Osteoblast (primary cell): ENCODE data around the gene PITPNC1. TPM values are rescaled to one million over a fixed set of nuclear protein-coding genes. Genes with fewer than 3 reads are reported as not detected.

Experiments used
- DNase-seq: peaks from one replicate; pipeline ENCODE4 v3.0.0; 2011; ENCODE audit warnings: low spot score, mixed read lengths; ENCODE audit not compliant: insufficient read length; ENCODE audit errors: missing footprints
- H2AFZ ChIP-seq: 2 replicates; pipeline ENCODE4 v1.6.0; 2011; ENCODE audit warnings: mild to moderate bottlenecking, low read length
- H3K27ac ChIP-seq: 2 replicates; pipeline ENCODE4 v1.5.1; 2011; ENCODE audit warnings: mild to moderate bottlenecking, low read depth, low read length, moderate library complexity
- H3K27me3 ChIP-seq: 2 replicates; pipeline ENCODE4 v1.6.0; 2012; ENCODE audit warnings: mild to moderate bottlenecking, control low read depth, inconsistent platforms, low read length, moderate library complexity; ENCODE audit not compliant: insufficient read depth
- H3K36me3 ChIP-seq: 2 replicates; pipeline ENCODE4 v1.5.1; 2011; ENCODE audit warnings: mild to moderate bottlenecking, low read length, control low read depth, moderate library complexity; ENCODE audit not compliant: insufficient read depth
- H3K4me1 ChIP-seq: 2 replicates; pipeline ENCODE4 v1.5.1; 2011; ENCODE audit warnings: mild to moderate bottlenecking, low read length, control low read depth, moderate library complexity; ENCODE audit not compliant: insufficient read depth
- H3K4me2 ChIP-seq: 2 replicates; pipeline ENCODE4 v1.6.0; 2011; ENCODE audit warnings: mild to moderate bottlenecking, low read length; ENCODE audit not compliant: insufficient read depth
- H3K4me3 ChIP-seq: fragments of 200-600 bp; sonication (generic); 3 replicates; pipeline ENCODE4 v1.5.1; 2012; ENCODE audit warnings: mild to moderate bottlenecking, low read length, inconsistent platforms; ENCODE audit not compliant: insufficient read depth
- H3K79me2 ChIP-seq: 2 replicates; pipeline ENCODE4 v1.6.0; 2012; ENCODE audit warnings: mild to moderate bottlenecking, low read length, control low read depth, inconsistent platforms; ENCODE audit not compliant: insufficient read depth
- H3K9me3 ChIP-seq: 2 replicates; pipeline ENCODE4 v1.5.1; 2011; ENCODE audit warnings: low read depth, low read length, control low read depth
- H4K20me1 ChIP-seq: 2 replicates; pipeline ENCODE4 v1.6.0; 2012; ENCODE audit warnings: mild to moderate bottlenecking, low read length, control low read depth; ENCODE audit not compliant: insufficient read depth
- total RNA-seq: library from RNA; depleted of rRNA; stranded (reverse); fragments of >200 nt; gene quantifications from 2 replicates; pipeline ENCODE4 v1.2.3, GENCODE V29; 2012
- TF ChIP-seq, protein P1 (sequence below): IDR thresholded peaks from 2 replicates; pipeline ENCODE4 v1.5.1; 2011; ENCODE audit warnings: mild to moderate bottlenecking, low read depth, low read length, moderate library complexity; ENCODE audit errors: extremely low read depth

Gene PITPNC1
- total RNA-seq, 1 donor = 6.2 TPM

DNA sequence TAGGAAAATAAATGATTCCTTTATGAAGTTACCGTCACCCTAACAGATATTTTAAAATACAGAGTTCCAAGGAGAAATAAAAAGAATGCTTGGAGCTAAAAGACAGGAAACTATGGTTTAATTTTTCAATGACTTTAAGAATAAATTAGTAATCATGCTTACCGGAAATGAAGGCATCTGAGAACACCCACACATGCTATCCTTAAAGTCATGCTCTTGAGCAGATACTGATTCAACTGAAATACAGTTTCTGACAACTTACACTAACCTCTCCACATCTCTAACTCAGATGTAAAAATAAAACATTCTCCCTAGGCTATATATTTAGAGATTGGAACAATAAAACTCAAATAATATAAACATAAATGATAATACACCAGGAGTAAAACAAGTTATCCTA lies 18.5 kb upstream of the PITPNC1 start:
- DNase-seq = no peak
- peaks cover 52% of the 10 kb centered on the region for H3K36me3 ChIP-seq

DNA sequence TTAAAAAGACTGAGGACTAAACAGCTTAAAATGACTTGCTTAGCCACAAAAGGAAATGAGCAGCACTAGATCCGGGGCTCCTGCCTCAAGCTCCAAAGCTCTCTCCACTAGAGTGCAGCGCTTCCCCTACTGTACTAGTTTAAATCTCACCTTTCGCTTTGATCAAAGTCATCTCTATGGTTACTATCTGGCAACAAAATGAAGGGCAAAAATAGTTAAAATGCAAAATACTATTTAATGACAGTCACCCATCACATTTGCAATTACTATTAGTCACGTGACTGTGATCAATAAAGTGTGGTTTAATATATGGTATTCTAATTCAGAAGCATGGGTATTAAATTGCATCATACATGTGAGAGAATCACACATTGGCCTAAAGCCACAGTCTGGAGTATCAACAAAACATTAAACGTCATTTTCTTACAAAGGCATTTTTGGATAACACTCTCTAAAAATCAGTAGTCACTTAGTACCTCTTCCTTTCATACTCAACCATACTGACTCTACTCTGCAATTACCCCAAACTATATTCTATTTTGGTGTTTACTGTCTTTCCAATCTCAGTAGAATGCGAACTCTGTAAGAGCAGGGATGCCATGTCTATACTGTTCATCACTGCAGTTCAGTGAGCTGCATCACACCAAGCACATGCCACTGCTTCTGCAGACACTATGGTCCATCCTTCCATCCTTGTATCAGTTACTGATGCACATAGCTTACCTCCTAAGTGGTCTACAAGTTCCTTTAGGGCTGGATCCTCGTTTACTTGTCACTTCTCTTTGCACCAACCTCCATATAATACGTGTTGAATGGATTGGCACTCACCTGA lies 16.9 kb upstream of the PITPNC1 start:
- Histone ChIP-seq H3K36me3 (peaks cover 37% of the 10 kb centered on the region), H3K27ac (peak overlapping the region; percentile 15), H3K4me2 (no peak overlapping the region), H3K9me3 (no peaks in the 10 kb centered on the region), H2AFZ (no peak overlapping the region), H3K27me3 (no peaks in the 10 kb centered on the region), H3K79me2 (peaks cover 94% of the 10 kb centered on the region), H3K4me1 (peaks cover 40% of the 10 kb centered on the region), H3K4me3 (no peak overlapping the region), H4K20me1 (peaks cover 60% of the 10 kb centered on the region)
- DNase-seq = peak; percentile 76
- TF ChIP-seq, protein P1, sequence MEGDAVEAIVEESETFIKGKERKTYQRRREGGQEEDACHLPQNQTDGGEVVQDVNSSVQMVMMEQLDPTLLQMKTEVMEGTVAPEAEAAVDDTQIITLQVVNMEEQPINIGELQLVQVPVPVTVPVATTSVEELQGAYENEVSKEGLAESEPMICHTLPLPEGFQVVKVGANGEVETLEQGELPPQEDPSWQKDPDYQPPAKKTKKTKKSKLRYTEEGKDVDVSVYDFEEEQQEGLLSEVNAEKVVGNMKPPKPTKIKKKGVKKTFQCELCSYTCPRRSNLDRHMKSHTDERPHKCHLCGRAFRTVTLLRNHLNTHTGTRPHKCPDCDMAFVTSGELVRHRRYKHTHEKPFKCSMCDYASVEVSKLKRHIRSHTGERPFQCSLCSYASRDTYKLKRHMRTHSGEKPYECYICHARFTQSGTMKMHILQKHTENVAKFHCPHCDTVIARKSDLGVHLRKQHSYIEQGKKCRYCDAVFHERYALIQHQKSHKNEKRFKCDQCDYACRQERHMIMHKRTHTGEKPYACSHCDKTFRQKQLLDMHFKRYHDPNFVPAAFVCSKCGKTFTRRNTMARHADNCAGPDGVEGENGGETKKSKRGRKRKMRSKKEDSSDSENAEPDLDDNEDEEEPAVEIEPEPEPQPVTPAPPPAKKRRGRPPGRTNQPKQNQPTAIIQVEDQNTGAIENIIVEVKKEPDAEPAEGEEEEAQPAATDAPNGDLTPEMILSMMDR = peak; percentile 52

More for the DNA sequence above, 18.5 kb upstream of the PITPNC1 start:
- peak overlapping the region; percentile 56 for H3K4me2 ChIP-seq
- no peak overlapping the region for H3K4me3 ChIP-seq
- peaks cover 27% of the 10 kb centered on the region for H3K4me1 ChIP-seq
- no peak overlapping the region for H2AFZ ChIP-seq
- H3K27me3 ChIP-seq = no peaks in the 10 kb centered on the region
- peaks cover 47% of the 10 kb centered on the region for H4K20me1 ChIP-seq
- H3K79me2 ChIP-seq = peaks cover 88% of the 10 kb centered on the region
- no peaks in the 10 kb centered on the region for H3K9me3 ChIP-seq
- TF ChIP-seq, protein P1 = no peak
- H3K27ac ChIP-seq = peak overlapping the region; percentile 13

DNA sequence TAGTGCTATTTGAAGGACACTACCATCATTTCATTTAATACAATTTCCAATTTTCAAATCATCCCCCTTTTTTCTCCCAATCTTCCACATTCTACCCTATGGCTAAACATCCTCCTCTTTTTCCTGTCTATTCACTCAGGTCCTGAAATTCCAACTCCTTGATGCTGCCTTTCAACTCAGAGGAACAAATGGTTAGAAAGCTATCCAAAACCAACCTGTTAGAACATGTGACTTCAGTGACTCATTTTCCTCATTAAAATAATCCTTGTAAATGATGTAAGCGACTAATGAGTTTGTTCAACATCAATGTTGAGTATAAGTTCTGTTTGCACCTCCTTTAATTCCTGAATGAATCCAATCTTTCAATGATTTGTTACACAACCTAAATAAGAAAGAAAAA lies 16.2 kb upstream of the PITPNC1 start:
- TF ChIP-seq, protein P1 = no peak
- peaks cover 32% of the 10 kb centered on the region for H3K36me3 ChIP-seq
- peaks cover 67% of the 10 kb centered on the region for H4K20me1 ChIP-seq
- H3K27ac ChIP-seq = peak overlapping the region; percentile 15
- H3K4me3 ChIP-seq = no peak overlapping the region
- no peaks in the 10 kb centered on the region for H3K9me3 ChIP-seq
- no peak overlapping the region for H2AFZ ChIP-seq
- peaks cover 45% of the 10 kb centered on the region for H3K4me1 ChIP-seq
- peaks cover 94% of the 10 kb centered on the region for H3K79me2 ChIP-seq
- DNase-seq = peak; percentile 68
- H3K27me3 ChIP-seq = no peaks in the 10 kb centered on the region
- no peak overlapping the region for H3K4me2 ChIP-seq

DNA sequence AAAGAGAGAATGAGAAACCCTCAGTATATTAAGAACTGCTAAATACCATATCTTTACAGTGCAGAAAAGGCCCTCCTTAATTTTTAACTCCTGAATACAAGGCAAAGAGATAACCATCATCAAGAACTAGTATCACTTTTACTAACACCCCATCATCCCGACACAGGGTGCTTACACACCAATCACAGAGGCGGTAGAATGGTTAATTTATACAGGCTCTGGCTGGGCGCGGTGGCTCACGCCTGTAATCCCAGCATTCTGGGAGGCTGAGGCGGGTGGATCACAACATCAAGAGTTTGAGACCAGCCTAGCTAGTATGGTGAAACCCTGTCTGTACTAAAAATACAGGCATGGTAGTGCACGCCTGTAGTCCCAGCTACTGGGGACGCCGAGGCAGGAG lies 14.9 kb upstream of the PITPNC1 start:
- no peak overlapping the region for H3K4me3 ChIP-seq
- H3K79me2 ChIP-seq = peaks cover 94% of the 10 kb centered on the region
- no peak for DNase-seq
- H4K20me1 ChIP-seq = peaks cover 67% of the 10 kb centered on the region
- no peaks in the 10 kb centered on the region for H3K9me3 ChIP-seq
- TF ChIP-seq, protein P1 = no peak
- H2AFZ ChIP-seq = no peak overlapping the region
- H3K4me2 ChIP-seq = no peak overlapping the region
- peaks cover 45% of the 10 kb centered on the region for H3K4me1 ChIP-seq
- no peak overlapping the region for H3K27ac ChIP-seq
- H3K36me3 ChIP-seq = peaks cover 22% of the 10 kb centered on the region
- H3K27me3 ChIP-seq = no peaks in the 10 kb centered on the region
